ENCODE data around the gene PTPRZ1.

GRCh38 chr7:121890833-121891232 is 17.9 kb downstream of the PTPRZ1 start:
- TF ChIP-seq CTCF (IDR thresholded peaks at IDR 0.05) (no peak), POLR2A (IDR thresholded peaks at IDR 0.05) (no peak), EP300 (IDR thresholded peaks at IDR 0.05) (no peak)
